Large intestine (tissue), 3 donors: ENCODE measurements around the gene SORBS1. TPM values are rescaled to one million over a fixed set of nuclear protein-coding genes. Genes with fewer than 3 reads are reported as not detected.

ENCODE experiments used
- DNase-seq, 2 donors: peaks; one replicate each; pipeline versions ENCODE4 v3.0.0 to v3.0.0-alpha.2; 2013
- H3K27ac ChIP-seq: one replicate; pipeline ENCODE4 v1.5.1; 2013; ENCODE audit warnings: low read length
- H3K27me3 ChIP-seq: 2 replicates; pipeline ENCODE4 v1.6.1; 2013; ENCODE audit warnings: low read length; ENCODE audit not compliant: control insufficient read depth, insufficient read depth
- H3K36me3 ChIP-seq: 2 replicates; pipeline ENCODE4 v1.6.1; 2013; ENCODE audit warnings: low read length; ENCODE audit not compliant: control insufficient read depth, insufficient read depth
- H3K4me1 ChIP-seq: one replicate; pipeline ENCODE4 v1.6.1; 2013; ENCODE audit warnings: low read length; ENCODE audit not compliant: control insufficient read depth, insufficient read depth
- H3K4me3 ChIP-seq: one replicate; pipeline ENCODE4 v1.5.1; 2013; ENCODE audit warnings: low read length
- H3K9me3 ChIP-seq: one replicate; pipeline ENCODE4 v1.6.1; 2013; ENCODE audit warnings: mild to moderate bottlenecking, low read depth, low read length, moderate library complexity; ENCODE audit not compliant: control insufficient read depth
- WGBS: methylation state at CpG from one replicate; pipeline ENCODE4 v1.1.5; 2013; ENCODE audit warnings: low lambda C conversion rate; ENCODE audit not compliant: insufficient coverage; 5-methylcytosine and 5-hydroxymethylcytosine counted together
- polyA plus RNA-seq: library from polyadenylated mRNA; unstranded; fragments of 120-200 nt; gene quantifications from one replicate; pipeline ENCODE4 v1.2.1, GENCODE V29; 2013

Gene SORBS1
- polyA plus RNA-seq, 1 donor: 60.2 TPM

GRCh38 chr10:95531058-95531809, 29.9 kb downstream of the SORBS1 start:
- no peaks in the 10 kb centered on the region for H3K9me3 ChIP-seq
- WGBS: no CpG with 5 or more reads among the region's 13 CpGs
- no peaks in the 10 kb centered on the region for H3K27me3 ChIP-seq
- H3K4me3 ChIP-seq: no peak overlapping the region
- H3K36me3 ChIP-seq: no peaks in the 10 kb centered on the region
- no peak overlapping the region for H3K27ac ChIP-seq
- peaks cover 59% of the 10 kb centered on the region for H3K4me1 ChIP-seq
- DNase-seq: no peak

- H3K4me3 ChIP-seq: no peak overlapping the region
- no peaks in the 10 kb centered on the region for H3K36me3 ChIP-seq
- no peak for DNase-seq
- H3K27ac ChIP-seq: peak overlapping the region; percentile 40
- no CpG with 5 or more reads among the region's 4 CpGs for WGBS
- H3K9me3 ChIP-seq: no peaks in the 10 kb centered on the region
- peaks cover 59% of the 10 kb centered on the region for H3K4me1 ChIP-seq
- no peaks in the 10 kb centered on the region for H3K27me3 ChIP-seq
Observed at GRCh38 chr10:95530561-95530960, 30.6 kb downstream of the SORBS1 start.

- WGBS: 14% methylated on average over 1 of the region's 2 CpGs
- no peaks in the 10 kb centered on the region for H3K36me3 ChIP-seq
- H3K4me3 ChIP-seq: no peak overlapping the region
- peak in 1 of 2 donors; percentile 56 for DNase-seq
- H3K27ac ChIP-seq: peak overlapping the region; percentile 40
- no peaks in the 10 kb centered on the region for H3K9me3 ChIP-seq
- no peaks in the 10 kb centered on the region for H3K27me3 ChIP-seq
- H3K4me1 ChIP-seq: peaks cover 57% of the 10 kb centered on the region
Observed at GRCh38 chr10:95530029-95530428, 31.1 kb downstream of the SORBS1 start.

- Histone ChIP-seq H3K4me1 (peaks cover 41% of the 10 kb centered on the region), H3K9me3 (no peaks in the 10 kb centered on the region), H3K27me3 (no peaks in the 10 kb centered on the region), H3K4me3 (no peak overlapping the region), H3K27ac (peak overlapping the region; percentile 66), H3K36me3 (no peaks in the 10 kb centered on the region)
- DNase-seq: peak; percentile 65 to 76
- no CpG with 5 or more reads among the region's 7 CpGs for WGBS
Observed at GRCh38 chr10:95526044-95526443, 35.1 kb downstream of the SORBS1 start.

- H3K9me3 ChIP-seq: no peaks in the 10 kb centered on the region
- WGBS: no CpG with 5 or more reads among the region's 4 CpGs
- no peaks in the 10 kb centered on the region for H3K27me3 ChIP-seq
- no peaks in the 10 kb centered on the region for H3K36me3 ChIP-seq
- no peak overlapping the region for H3K27ac ChIP-seq
- no peak for DNase-seq
- H3K4me3 ChIP-seq: no peak overlapping the region
- H3K4me1 ChIP-seq: peaks cover 30% of the 10 kb centered on the region
Observed at GRCh38 chr10:95525033-95525418, 36.1 kb downstream of the SORBS1 start.

- Histone ChIP-seq H3K4me3 (no peak overlapping the region), H3K27ac (no peak overlapping the region), H3K27me3 (no peaks in the 10 kb centered on the region), H3K9me3 (no peaks in the 10 kb centered on the region), H3K36me3 (no peaks in the 10 kb centered on the region), H3K4me1 (peaks cover 25% of the 10 kb centered on the region)
- DNase-seq: no peak
- 100% methylated on average over 1 of the region's 7 CpGs for WGBS
Observed at GRCh38 chr10:95524358-95525032, 36.7 kb downstream of the SORBS1 start.

GRCh38 chr10:95522117-95522516, 39.1 kb downstream of the SORBS1 start:
- no CpG with 5 or more reads among the region's 2 CpGs for WGBS
- Histone ChIP-seq H3K36me3 (no peaks in the 10 kb centered on the region), H3K9me3 (no peaks in the 10 kb centered on the region), H3K4me1 (peaks cover 21% of the 10 kb centered on the region), H3K27me3 (no peaks in the 10 kb centered on the region), H3K4me3 (no peak overlapping the region), H3K27ac (no peak overlapping the region)
- no peak for DNase-seq

GRCh38 chr10:95520617-95521016, 40.6 kb downstream of the SORBS1 start:
- Histone ChIP-seq H3K4me1 (peaks cover 7% of the 10 kb centered on the region), H3K4me3 (no peak overlapping the region), H3K36me3 (no peaks in the 10 kb centered on the region), H3K9me3 (no peaks in the 10 kb centered on the region), H3K27me3 (no peaks in the 10 kb centered on the region), H3K27ac (no peak overlapping the region)
- WGBS: 100% methylated on average over 1 of the region's 1 CpG
- DNase-seq: no peak

GRCh38 chr10:95518455-95519452, 42.4 kb downstream of the SORBS1 start:
- 74% methylated on average over 3 of the region's 8 CpGs for WGBS
- Histone ChIP-seq H3K36me3 (no peaks in the 10 kb centered on the region), H3K4me3 (no peak overlapping the region), H3K27ac (peak overlapping the region; percentile 17), H3K4me1 (peaks cover 7% of the 10 kb centered on the region), H3K9me3 (no peaks in the 10 kb centered on the region), H3K27me3 (no peaks in the 10 kb centered on the region)
- peak in 1 of 2 donors; percentile 9 for DNase-seq
